ENCODE measurements around the gene DLL4.

The DLL4 gene

GRCh38 chr15:40985541-40986330 lies 56.6 kb downstream of the DLL4 start:
- H3K9me3 ChIP-seq, result no peaks in the 10 kb centered on the region
- intact Hi-C loops (cut with DNase I; ENCODE audit: low total_unique reads), result no loop called here
- peak in 1 of 2 donors; percentile 73 for DNase-seq
- H3K4me1 ChIP-seq, result peaks cover 0 to 66% (median 33%) of the 10 kb centered on the region in 4 donors
- peak overlapping the region; percentile 64 to 72 for H3K27ac ChIP-seq
- no peak for TF ChIP-seq CTCF (IDR thresholded peaks at IDR 0.05)
- H3K27me3 ChIP-seq, result no peaks in the 10 kb centered on the region
- H3K4me3 ChIP-seq, result no peak overlapping the region
- H3K36me3 ChIP-seq, result peaks cover 40 to 73% (median 70%) of the 10 kb centered on the region in 3 donors

- Histone ChIP-seq H3K27me3 (no peaks in the 10 kb centered on the region), H3K4me3 (no peak overlapping the region), H3K9me3 (no peaks in the 10 kb centered on the region), H3K36me3 (peaks cover 31 to 68% (median 59%) of the 10 kb centered on the region in 3 donors), H3K27ac (peak overlapping the region; percentile 64 to 72), H3K4me1 (peaks cover 0 to 59% (median 31%) of the 10 kb centered on the region in 4 donors)
- TF ChIP-seq CTCF (IDR thresholded peaks at IDR 0.05), result no peak
- intact Hi-C loops (cut with DNase I; ENCODE audit: low total_unique reads), result no loop called here
- DNase-seq, result no peak
These were observed 57.7 kb downstream of the DLL4 start for GRCh38 chr15:40986820-40987219.

GRCh38 chr15:40988156-40988555 lies 59.0 kb downstream of the DLL4 start:
- intact Hi-C loops (cut with DNase I; ENCODE audit: low total_unique reads), result no loop called here
- H3K27me3 ChIP-seq, result no peaks in the 10 kb centered on the region
- H3K27ac ChIP-seq, result no peak overlapping the region
- H3K9me3 ChIP-seq, result no peaks in the 10 kb centered on the region
- H3K4me3 ChIP-seq, result no peak overlapping the region
- H3K36me3 ChIP-seq, result peaks cover 20 to 57% (median 46%) of the 10 kb centered on the region in 3 donors
- no peak for TF ChIP-seq CTCF (IDR thresholded peaks at IDR 0.05)
- H3K4me1 ChIP-seq, result peaks cover 0 to 59% (median 30%) of the 10 kb centered on the region in 4 donors
- DNase-seq, result no peak

All from tibial artery (tissue), 4 donors.